Measurements from ENCODE around the gene SF3A1.

Gene SF3A1

DNA sequence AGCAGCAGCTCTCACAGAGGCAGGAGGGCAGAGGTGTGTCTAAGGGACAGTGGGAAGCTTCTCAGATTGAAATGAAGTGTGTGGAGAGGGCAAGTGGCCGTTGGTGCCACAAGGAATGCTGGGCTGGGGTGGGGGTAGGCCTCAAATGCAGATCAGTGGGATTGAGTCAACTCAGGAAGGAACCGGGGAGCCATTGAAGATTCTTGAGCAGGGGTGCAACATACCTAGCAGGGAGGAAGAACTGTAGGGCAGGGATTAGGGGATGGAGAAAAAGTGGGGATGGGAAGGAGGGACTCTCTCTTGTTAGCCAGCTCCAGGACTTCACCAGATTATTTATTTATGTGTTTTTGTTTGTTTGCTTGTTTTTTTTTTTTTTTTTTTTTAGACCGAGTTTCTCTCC is 37.2 kb upstream of the SF3A1 start:
- no peak for TF ChIP-seq CTCF (IDR thresholded peaks at IDR 0.05; ENCODE audit: low read depth, low read length, missing control alignments)
- DNase-seq (ENCODE audit: low read depth) = no peak
- no peak overlapping the region for H3K4me3 ChIP-seq (ENCODE audit: low read depth, low read length)
- in situ Hi-C loops (cut with HindIII; ENCODE audit: low sequenced_read_pairs) = no loop called here

DNA sequence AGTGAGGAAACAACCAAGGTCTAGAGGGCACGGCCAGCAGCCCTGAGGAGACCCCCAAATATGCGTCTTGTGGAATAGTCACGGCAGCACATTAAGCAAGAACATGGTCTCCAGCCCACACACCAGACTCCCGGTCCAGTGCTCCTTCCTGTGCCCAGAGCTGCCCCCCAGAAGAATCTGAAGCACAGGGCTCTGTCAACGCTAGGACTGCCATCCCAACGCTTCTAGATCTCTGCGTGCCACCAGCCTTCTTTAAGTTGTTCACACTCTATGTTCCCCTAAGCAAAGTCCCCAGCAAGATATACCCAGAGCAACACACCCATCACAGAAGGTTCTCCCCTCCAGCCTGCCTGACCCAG is 36.6 kb upstream of the SF3A1 start:
- in situ Hi-C loops (cut with HindIII; ENCODE audit: low sequenced_read_pairs) = no loop called here
- no peak overlapping the region for H3K4me3 ChIP-seq (ENCODE audit: low read depth, low read length)
- TF ChIP-seq CTCF (IDR thresholded peaks at IDR 0.05; ENCODE audit: low read depth, low read length, missing control alignments) = no peak
- DNase-seq (ENCODE audit: low read depth) = no peak

GRCh38 chr22:30392661-30393321 is 36.1 kb upstream of the SF3A1 start:
- H3K4me3 ChIP-seq (ENCODE audit: low read depth, low read length) = no peak overlapping the region
- in situ Hi-C loops (cut with HindIII; ENCODE audit: low sequenced_read_pairs) = no loop called here
- DNase-seq (ENCODE audit: low read depth) = no peak
- no peak for TF ChIP-seq CTCF (IDR thresholded peaks at IDR 0.05; ENCODE audit: low read depth, low read length, missing control alignments)

DNA sequence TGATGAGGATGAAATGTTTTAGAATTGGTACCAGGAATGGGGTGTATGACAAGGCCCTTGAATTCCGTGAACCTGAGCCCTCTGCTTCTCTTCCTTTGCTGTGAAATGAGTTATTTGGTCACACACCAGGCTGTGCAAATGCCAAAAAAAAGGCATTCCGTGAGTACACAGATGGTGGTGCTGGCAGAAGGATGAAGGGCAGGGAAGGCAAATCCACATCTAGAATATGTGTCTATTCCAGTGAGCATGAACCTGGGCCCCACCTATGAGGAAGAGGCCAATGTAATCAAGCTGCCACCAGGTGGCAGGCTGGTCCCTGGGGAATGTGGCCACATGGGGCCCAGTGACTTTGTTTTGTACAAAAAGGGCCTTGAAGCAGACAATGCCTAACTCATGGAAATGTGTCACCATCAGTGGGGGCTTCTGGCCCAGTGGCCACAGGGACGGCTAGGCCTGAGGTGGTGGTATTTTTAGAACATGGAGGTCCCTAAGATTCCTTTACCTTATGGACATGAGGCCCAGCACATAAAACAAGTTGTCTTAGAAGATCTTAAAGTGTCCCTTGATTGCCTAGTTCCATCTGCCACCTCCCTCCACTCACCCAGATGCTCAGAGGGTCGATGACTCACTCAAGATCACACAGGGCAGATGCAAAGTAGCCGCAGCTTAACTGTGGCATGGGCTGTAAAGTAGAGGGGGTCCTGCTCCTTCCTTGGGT is 34.4 kb upstream of the SF3A1 start:
- in situ Hi-C loops (cut with HindIII; ENCODE audit: low sequenced_read_pairs) = no loop called here
- peak; percentile 74 for TF ChIP-seq CTCF (IDR thresholded peaks at IDR 0.05; ENCODE audit: low read depth, low read length, missing control alignments)
- DNase-seq (ENCODE audit: low read depth) = peak; percentile 31
- H3K4me3 ChIP-seq (ENCODE audit: low read depth, low read length) = no peak overlapping the region

GRCh38 chr22:30386960-30387827 is 30.5 kb upstream of the SF3A1 start, which contains the start of gene RNF215:
Gene RNF215, minus strand, starts transcription at chr22:30387411. Its CDS starts 98 bp downstream, at chr22:30387313.
- in situ Hi-C loops (cut with HindIII; ENCODE audit: low sequenced_read_pairs) = no loop called here
- peak; percentile 72 for TF ChIP-seq CTCF (IDR thresholded peaks at IDR 0.05; ENCODE audit: low read depth, low read length, missing control alignments)
- peak within 1 kb of the TSS; percentile 50 for H3K4me3 ChIP-seq (ENCODE audit: low read depth, low read length)
- peak; percentile 35 for DNase-seq (ENCODE audit: low read depth)

GRCh38 chr22:30386608-30386959 is 29.9 kb upstream of the SF3A1 start:
- H3K4me3 ChIP-seq (ENCODE audit: low read depth, low read length) = peak overlapping the region; percentile 50
- no peak for DNase-seq (ENCODE audit: low read depth)
- in situ Hi-C loops (cut with HindIII; ENCODE audit: low sequenced_read_pairs) = no loop called here
- no peak for TF ChIP-seq CTCF (IDR thresholded peaks at IDR 0.05; ENCODE audit: low read depth, low read length, missing control alignments)
